Measurements from ENCODE around the gene GSTA3.
"Not testable (repeated sequence)": the region's sequence is repeated elsewhere in the genome, so short reads cannot be mapped to it uniquely, and the experiment has no call there.

Gene GSTA3

DNA sequence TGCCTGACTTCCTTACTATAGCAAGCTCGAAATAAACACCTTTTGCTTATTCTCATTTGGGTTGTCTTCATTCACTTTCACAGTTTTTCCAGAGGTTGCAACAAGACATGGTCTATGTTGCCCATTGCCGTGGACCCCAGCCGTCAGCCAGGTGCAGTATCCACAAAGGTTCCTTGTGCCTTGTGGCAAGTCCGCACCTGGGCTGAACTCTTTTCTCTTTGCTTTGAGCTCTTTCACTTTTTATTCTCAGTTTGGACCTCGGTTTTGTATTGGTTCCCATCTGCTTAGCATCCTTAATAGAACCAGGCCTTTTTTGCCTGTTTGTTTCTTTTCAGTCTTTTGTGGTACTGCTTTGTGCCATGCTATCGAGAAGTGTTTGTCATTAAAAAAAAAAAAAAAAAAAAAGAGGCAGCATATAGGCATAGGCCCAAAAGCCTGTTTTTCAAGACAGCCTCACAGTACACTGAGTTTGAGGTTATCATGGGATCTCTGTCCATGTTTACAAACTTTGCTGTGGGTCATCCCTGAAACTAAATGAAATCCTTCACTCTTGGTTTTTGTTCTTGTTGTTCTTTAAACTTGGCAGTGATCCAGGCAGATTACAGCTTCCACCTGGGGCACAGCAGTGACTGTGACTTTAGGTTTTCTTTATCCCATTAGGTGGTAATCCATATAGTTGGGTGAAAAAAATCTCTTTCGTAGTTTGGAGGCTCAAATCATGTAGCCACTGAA is 33.3 kb downstream of the GSTA3 start:
- no peaks in the 10 kb centered on the region for H3K4me1 ChIP-seq (ENCODE audit: control insufficient read depth in 1 of 2, insufficient read depth in 1 of 2, low read depth in 1 of 2, low read length in 1 of 2)
- TF ChIP-seq CTCF (IDR thresholded peaks at IDR 0.05): no peak
- no peaks in the 10 kb centered on the region for H3K36me3 ChIP-seq
- no peak overlapping the region for H3K27ac ChIP-seq
- H3K4me3 ChIP-seq (ENCODE audit: low read depth in 1 of 2, low read length in 1 of 2): no peak overlapping the region
- H3K9me3 ChIP-seq: no peaks in the 10 kb centered on the region
- peaks cover 3% of the 10 kb centered on the region for H3K27me3 ChIP-seq

- Histone ChIP-seq H3K9me3 (no peaks in the 10 kb centered on the region), H3K27ac (no peak overlapping the region), H3K4me1 (ENCODE audit: control insufficient read depth in 1 of 2, insufficient read depth in 1 of 2, low read depth in 1 of 2, low read length in 1 of 2) (no peaks in the 10 kb centered on the region), H3K4me3 (ENCODE audit: low read depth in 1 of 2, low read length in 1 of 2) (no peak overlapping the region), H3K36me3 (no peaks in the 10 kb centered on the region), H3K27me3 (peaks cover 3% of the 10 kb centered on the region)
- TF ChIP-seq CTCF (IDR thresholded peaks at IDR 0.05): no peak
These were observed 37.5 kb downstream of the GSTA3 start for GRCh38 chr6:52872031-52872430.

DNA sequence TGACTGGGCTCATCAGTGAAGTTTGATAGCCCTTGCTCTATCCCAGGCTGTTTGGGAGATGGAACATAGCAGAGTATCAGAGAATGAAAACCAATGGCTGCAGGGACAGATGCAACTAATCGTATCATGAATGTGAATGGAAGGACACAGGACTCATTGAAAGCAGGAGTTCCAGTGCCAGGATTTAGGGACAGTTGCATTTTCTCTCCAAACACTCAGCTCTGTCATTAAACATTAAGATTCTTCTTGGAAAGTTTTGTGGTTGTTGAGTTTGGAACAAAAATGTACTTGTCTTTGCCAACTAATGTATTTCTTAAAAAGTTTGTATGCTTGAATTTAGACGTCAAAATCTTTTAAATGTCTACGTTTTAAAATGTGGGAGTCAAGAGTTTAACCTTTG is 37.9 kb downstream of the GSTA3 start:
- H3K36me3 ChIP-seq: no peaks in the 10 kb centered on the region
- no peaks in the 10 kb centered on the region for H3K4me1 ChIP-seq (ENCODE audit: control insufficient read depth in 1 of 2, insufficient read depth in 1 of 2, low read depth in 1 of 2, low read length in 1 of 2)
- no peaks in the 10 kb centered on the region for H3K9me3 ChIP-seq
- H3K27me3 ChIP-seq: peaks cover 3% of the 10 kb centered on the region
- H3K27ac ChIP-seq: no peak overlapping the region
- H3K4me3 ChIP-seq (ENCODE audit: low read depth in 1 of 2, low read length in 1 of 2): no peak overlapping the region
- no peak for TF ChIP-seq CTCF (IDR thresholded peaks at IDR 0.05)

- not testable (repeated sequence) for H3K4me1 ChIP-seq (ENCODE audit: control insufficient read depth in 1 of 2, insufficient read depth in 1 of 2, low read depth in 1 of 2, low read length in 1 of 2); H3K9me3 ChIP-seq; H3K36me3 ChIP-seq; H3K4me3 ChIP-seq (ENCODE audit: low read depth in 1 of 2, low read length in 1 of 2); H3K27ac ChIP-seq; H3K27me3 ChIP-seq
These were observed 39.0 kb downstream of the GSTA3 start for GRCh38 chr6:52870335-52871091.

DNA sequence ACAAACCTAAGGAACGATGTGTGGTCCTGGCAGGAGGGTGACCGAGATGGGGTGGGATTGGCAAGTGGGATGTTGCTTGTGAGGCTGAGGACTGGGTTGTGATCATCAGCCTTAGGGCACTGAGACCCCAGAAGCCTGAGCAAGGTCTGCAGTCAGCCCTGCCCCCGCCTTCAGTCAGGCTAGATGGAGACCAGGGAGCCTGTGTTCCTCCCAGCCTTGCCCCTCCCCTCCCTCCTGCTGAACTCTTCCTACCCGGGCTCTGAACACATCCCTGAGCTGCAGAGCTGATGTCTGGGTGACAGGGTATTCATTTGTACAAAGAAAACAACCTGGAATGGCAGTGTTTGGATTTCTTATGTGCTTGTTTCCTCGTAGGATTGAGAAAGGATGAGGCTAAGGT is 40.6 kb downstream of the GSTA3 start:
- not testable (repeated sequence) for H3K4me3 ChIP-seq (ENCODE audit: low read depth in 1 of 2, low read length in 1 of 2); H3K9me3 ChIP-seq; H3K36me3 ChIP-seq; H3K4me1 ChIP-seq (ENCODE audit: control insufficient read depth in 1 of 2, insufficient read depth in 1 of 2, low read depth in 1 of 2, low read length in 1 of 2); H3K27me3 ChIP-seq; H3K27ac ChIP-seq

- Histone ChIP-seq H3K27ac (no peak overlapping the region), H3K4me3 (ENCODE audit: low read depth in 1 of 2, low read length in 1 of 2) (no peak overlapping the region), H3K36me3 (no peaks in the 10 kb centered on the region), H3K4me1 (ENCODE audit: control insufficient read depth in 1 of 2, insufficient read depth in 1 of 2, low read depth in 1 of 2, low read length in 1 of 2) (no peaks in the 10 kb centered on the region), H3K27me3 (peaks cover 3% of the 10 kb centered on the region), H3K9me3 (no peaks in the 10 kb centered on the region)
- TF ChIP-seq CTCF (IDR thresholded peaks at IDR 0.05): no peak
These were observed 41.3 kb downstream of the GSTA3 start for GRCh38 chr6:52868240-52868639.

DNA sequence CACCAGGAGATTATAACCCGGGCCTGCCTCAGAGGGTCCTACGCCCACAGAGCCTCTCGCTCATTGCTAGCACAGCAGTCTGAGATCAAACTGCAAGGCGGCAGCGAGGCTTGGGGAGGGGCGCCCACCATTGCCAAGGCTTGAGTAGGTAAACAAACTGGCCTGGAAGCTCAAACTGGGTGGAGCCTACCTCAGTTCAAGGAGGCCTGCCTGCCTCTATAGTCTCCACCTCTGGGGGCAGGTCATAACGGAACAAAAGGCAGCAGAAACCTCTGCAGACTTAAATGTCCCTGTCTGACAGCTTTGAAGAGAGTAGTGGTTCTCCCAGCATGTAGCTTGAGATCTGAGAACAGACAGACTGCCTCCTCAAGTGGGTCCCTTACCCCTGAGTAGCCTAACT is 48.3 kb downstream of the GSTA3 start:
- H3K36me3 ChIP-seq; H3K4me3 ChIP-seq (ENCODE audit: low read depth in 1 of 2, low read length in 1 of 2); H3K9me3 ChIP-seq; H3K4me1 ChIP-seq (ENCODE audit: control insufficient read depth in 1 of 2, insufficient read depth in 1 of 2, low read depth in 1 of 2, low read length in 1 of 2); H3K27ac ChIP-seq; H3K27me3 ChIP-seq: not testable (repeated sequence)
